Mesothelial cell of epicardium (in vitro differentiated cells): ENCODE measurements around the gene RILPL1. TPM values are rescaled to one million over a fixed set of nuclear protein-coding genes. Genes with fewer than 3 reads are reported as not detected.

Source experiments
- DNase-seq, 2 experiments: peaks; one replicate each; pipeline ENCODE4 v3.0.0; 2021; ENCODE audit warnings: low spot score in 2 of 2; ENCODE audit not compliant: unreplicated experiment in 2 of 2
- H3K27ac Mint-ChIP-seq: 2 replicates; pipeline ENCODE4 v1.8.0; 2021; ENCODE audit warnings: mixed read lengths
- H3K27me3 Mint-ChIP-seq: 2 replicates; pipeline ENCODE4 v1.8.0; 2021; ENCODE audit warnings: low read depth, mixed read lengths
- H3K36me3 Mint-ChIP-seq: 2 replicates; pipeline ENCODE4 v1.8.0; 2021; ENCODE audit warnings: mixed read lengths
- H3K4me1 Mint-ChIP-seq: 2 replicates; pipeline ENCODE4 v1.8.0; 2021; ENCODE audit warnings: mixed read lengths
- H3K4me3 Mint-ChIP-seq: 2 replicates; pipeline ENCODE4 v1.8.0; 2021; ENCODE audit warnings: mild to moderate bottlenecking, moderate library complexity, mixed read lengths
- H3K9me3 Mint-ChIP-seq: 2 replicates; pipeline ENCODE4 v1.8.0; 2021; ENCODE audit warnings: mixed read lengths
- total RNA-seq: library from RNA; stranded (reverse); gene quantifications from 3 replicates; pipeline ENCODE4 v1.2.1, GENCODE V29; 2021
- TF ChIP-seq, protein P1 (sequence below): fragments of 200-600 bp; sonication (generic); IDR thresholded peaks from one replicate; pipeline ENCODE4 v1.5.0; 2021; ENCODE audit warnings: antibody characterized with exemption; ENCODE audit not compliant: unreplicated experiment

The RILPL1 gene
- total RNA-seq, 1 donor from 2014 or later = 45.4 TPM

DNA sequence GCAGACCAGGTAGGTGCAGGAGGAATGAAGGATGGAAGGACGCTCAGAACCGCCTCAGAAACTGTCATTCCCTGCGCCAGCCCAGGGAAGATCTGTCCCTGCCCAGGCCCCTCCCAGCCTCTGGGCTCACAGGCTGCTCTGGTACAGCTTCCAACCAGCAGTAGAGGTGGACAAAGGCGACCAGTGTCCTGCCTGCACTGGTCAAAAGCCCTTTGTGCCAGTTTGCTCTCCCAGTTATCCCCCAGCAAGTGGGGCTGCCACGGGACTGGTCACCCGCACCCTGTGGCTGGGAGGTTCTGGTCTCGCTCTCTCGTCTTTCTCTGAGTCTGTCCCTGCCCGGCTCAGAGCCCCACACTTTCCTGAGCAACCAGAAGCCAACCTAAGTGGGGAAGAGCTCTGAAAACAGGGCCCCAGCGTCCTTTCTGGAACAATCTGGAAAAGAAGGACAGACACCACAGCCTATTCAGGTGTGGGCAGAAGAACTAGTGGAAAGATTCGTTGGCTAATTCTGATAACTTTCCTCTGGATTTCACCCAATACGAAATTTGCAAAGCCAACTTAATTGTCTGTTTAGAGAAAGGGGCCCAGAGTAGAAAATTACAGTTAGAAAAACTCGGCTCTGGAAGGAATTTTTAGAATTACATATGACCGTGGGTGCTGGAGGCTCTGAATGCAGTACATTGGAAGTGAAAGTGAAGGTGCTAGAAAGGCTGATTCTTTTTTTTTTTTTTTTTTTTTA lies 53.9 kb downstream of the RILPL1 start:
- peaks cover 32% of the 10 kb centered on the region for H3K36me3 Mint-ChIP-seq
- H3K4me3 Mint-ChIP-seq = no peak overlapping the region

DNA sequence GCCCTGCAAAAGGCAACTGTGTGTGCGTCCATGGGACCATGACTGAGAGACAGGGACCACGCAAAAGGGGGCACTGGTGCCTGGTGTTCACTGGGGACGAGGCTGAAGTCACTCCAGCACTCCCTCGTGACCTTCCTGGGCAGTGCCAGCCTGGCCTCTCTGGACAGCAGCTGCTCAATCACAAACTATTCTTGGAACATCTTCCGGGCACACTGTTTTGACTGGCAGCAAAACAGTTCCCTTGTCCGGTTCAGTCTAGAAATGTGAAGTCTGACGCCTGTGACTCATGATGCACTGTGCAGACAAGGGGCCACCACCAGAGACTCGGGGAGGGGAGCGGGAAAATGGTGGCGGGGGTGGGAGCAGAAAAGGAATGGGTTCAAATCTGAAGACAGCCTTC lies 54.8 kb downstream of the RILPL1 start:
- Mint-ChIP-seq H3K4me3 (no peak overlapping the region), H3K27me3 (no peaks in the 10 kb centered on the region), H3K36me3 (peaks cover 33% of the 10 kb centered on the region), H3K4me1 (peaks cover 2% of the 10 kb centered on the region), H3K9me3 (no peaks in the 10 kb centered on the region), H3K27ac (no peak overlapping the region)
- TF ChIP-seq, protein P1, sequence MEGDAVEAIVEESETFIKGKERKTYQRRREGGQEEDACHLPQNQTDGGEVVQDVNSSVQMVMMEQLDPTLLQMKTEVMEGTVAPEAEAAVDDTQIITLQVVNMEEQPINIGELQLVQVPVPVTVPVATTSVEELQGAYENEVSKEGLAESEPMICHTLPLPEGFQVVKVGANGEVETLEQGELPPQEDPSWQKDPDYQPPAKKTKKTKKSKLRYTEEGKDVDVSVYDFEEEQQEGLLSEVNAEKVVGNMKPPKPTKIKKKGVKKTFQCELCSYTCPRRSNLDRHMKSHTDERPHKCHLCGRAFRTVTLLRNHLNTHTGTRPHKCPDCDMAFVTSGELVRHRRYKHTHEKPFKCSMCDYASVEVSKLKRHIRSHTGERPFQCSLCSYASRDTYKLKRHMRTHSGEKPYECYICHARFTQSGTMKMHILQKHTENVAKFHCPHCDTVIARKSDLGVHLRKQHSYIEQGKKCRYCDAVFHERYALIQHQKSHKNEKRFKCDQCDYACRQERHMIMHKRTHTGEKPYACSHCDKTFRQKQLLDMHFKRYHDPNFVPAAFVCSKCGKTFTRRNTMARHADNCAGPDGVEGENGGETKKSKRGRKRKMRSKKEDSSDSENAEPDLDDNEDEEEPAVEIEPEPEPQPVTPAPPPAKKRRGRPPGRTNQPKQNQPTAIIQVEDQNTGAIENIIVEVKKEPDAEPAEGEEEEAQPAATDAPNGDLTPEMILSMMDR = no peak
- no peak for DNase-seq

More for the DNA sequence above, 53.9 kb downstream of the RILPL1 start:
- no peaks in the 10 kb centered on the region for H3K27me3 Mint-ChIP-seq
- no peak overlapping the region for H3K27ac Mint-ChIP-seq
- H3K4me1 Mint-ChIP-seq = peaks cover 2% of the 10 kb centered on the region
- no peak for DNase-seq
- no peaks in the 10 kb centered on the region for H3K9me3 Mint-ChIP-seq
- TF ChIP-seq, protein P1 = no peak

DNA sequence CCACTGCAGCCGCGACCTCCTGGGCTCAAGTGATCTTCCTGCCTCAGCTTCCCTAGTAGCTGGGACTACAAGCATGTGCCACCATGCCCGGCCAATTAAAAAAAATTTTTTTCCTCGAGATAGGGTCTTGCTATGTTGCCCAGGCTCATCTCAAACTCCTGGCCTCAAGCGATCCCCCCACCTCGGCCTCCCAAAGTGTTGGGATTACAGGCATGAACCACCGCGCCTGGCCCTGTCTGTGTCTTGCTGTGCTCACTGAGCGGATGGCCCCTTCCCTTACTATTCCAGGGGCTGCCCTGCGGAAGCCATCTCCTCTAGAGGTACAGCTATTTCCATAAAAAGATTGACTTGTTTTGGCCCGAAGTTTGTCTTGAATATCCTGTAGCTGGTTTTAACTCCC lies 55.5 kb downstream of the RILPL1 start:
- Mint-ChIP-seq H3K27me3 (no peaks in the 10 kb centered on the region), H3K4me1 (peaks cover 2% of the 10 kb centered on the region), H3K36me3 (peaks cover 31% of the 10 kb centered on the region), H3K4me3 (no peak overlapping the region), H3K27ac (no peak overlapping the region), H3K9me3 (no peaks in the 10 kb centered on the region)
- DNase-seq = no peak
- TF ChIP-seq, protein P1 = no peak

GRCh38 chr12:123475246-123475703 lies 58.2 kb downstream of the RILPL1 start:
- TF ChIP-seq, protein P1 = no peak
- Mint-ChIP-seq H3K27me3 (no peaks in the 10 kb centered on the region), H3K36me3 (peaks cover 39% of the 10 kb centered on the region), H3K4me3 (no peak overlapping the region), H3K27ac (no peak overlapping the region), H3K9me3 (no peaks in the 10 kb centered on the region), H3K4me1 (peaks cover 2% of the 10 kb centered on the region)
- DNase-seq = no peak

DNA sequence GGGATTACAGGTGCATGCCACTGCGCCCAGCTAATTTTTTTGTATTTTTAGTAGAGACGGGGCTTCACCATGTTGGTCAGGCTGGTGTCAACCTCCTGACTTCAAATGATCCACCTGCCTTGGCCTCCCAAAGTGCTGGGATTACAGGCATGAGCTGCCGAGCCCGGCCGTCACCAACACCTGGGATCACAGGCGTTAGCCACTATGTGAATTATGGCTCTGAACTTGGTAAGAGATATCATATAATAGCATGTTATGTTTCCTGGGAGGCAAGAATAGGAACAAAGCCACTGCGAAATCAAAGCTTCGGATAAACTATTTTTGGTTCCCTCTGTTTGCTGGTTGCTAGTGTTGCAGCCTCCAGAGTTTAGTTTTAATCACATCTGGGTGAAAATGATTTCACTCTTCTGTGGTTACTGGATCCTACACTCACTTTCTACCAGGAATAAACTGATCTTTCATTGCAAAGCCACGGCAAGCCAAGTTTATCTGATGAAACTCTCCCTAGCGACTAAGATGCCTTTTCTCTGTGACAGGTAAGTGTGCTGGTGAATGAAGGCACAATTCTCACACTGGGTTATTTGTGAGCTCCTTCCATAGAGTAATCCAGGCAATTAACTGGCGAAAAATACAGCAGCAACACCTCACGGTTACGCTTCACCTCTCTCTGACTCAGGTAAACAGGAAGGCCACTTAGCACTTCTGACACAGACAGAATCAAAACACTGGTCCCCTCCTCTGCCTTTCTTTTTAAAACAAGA lies 58.9 kb downstream of the RILPL1 start:
- TF ChIP-seq, protein P1 = no peak
- Mint-ChIP-seq H3K27me3 (no peaks in the 10 kb centered on the region), H3K27ac (no peak overlapping the region), H3K36me3 (peaks cover 38% of the 10 kb centered on the region), H3K4me3 (no peak overlapping the region), H3K9me3 (no peaks in the 10 kb centered on the region), H3K4me1 (peaks cover 2% of the 10 kb centered on the region)
- no peak for DNase-seq
